ENCODE results near the gene CCR7. TPM values are rescaled to one million over a fixed set of nuclear protein-coding genes. Genes with fewer than 3 reads are reported as not detected.

CCR7 gene
- polyA plus RNA-seq, 1 of the 3 experiments (the other 2 are of a cell fraction) = not detected

- Histone ChIP-seq H3K36me3 (replicated peaks in 1 of 2; ENCODE audit: control insufficient read depth in 1 of 2, insufficient read depth in 2 of 2, low read length in 1 of 2) (no peaks in the 10 kb centered on the region), H3F3A (replicated peaks; ENCODE audit: insufficient read depth) (peaks cover 17% of the 10 kb centered on the region), H3K79me2 (ENCODE audit: insufficient read depth) (no peaks in the 10 kb centered on the region), H4K20me1 (ENCODE audit: insufficient read depth) (no peaks in the 10 kb centered on the region), H3K27me3 (ENCODE audit: insufficient read depth) (no peaks in the 10 kb centered on the region), H3K4me3 (ENCODE audit: low read depth in 2 of 2, low read length in 1 of 2) (no peak overlapping the region), H3K9ac (no peak overlapping the region), H3K9me3 (no peaks in the 10 kb centered on the region), H3K4me2 (no peak overlapping the region), H2AFZ (ENCODE audit: low read depth) (no peak overlapping the region), H3K27ac (ENCODE audit: low read depth in 2 of 2, low read length in 1 of 2) (no peak overlapping the region; a peak in 1 of 4 replicates), H3K9me2 (no peaks in the 10 kb centered on the region), H3K4me1 (ENCODE audit: control insufficient read depth in 1 of 2, insufficient read depth in 2 of 2, low read depth in 1 of 2, low read length in 1 of 2) (peaks cover 15 to 80% of the 10 kb centered on the region in 2 experiments; a peak in 3 of 4 replicates)
- 84% methylated on average over 19 of the region's 19 CpGs for whole genome bisulfite sequencing (ENCODE audit: low lambda C conversion rate)
- ChIA-PET CTCF (interaction anchor here (1.2 to 16.9 kb wide), 5 partner anchors 16 to 527 kb away, joined by 3 to 381 read pairs (median 191); partner anchors contain the start of genes GJD3 and IGFBP4), POLR2A (interaction anchor here (1.0 kb wide), 1 partner anchor 11 kb away, joined by 3 read pairs; no protein-coding TSS in a partner anchor)
- TF ChIP-seq USF2 (IDR thresholded peaks at IDR 0.05; ENCODE audit: borderline replicate concordance, low read depth, low read length) (no peak), PBX3 (IDR thresholded peaks at IDR 0.05) (no peak)
- DNase-seq = no peak
These were observed 11.4 kb downstream of the CCR7 start for GRCh38 chr17:40553694-40554534.

GRCh38 chr17:40552806-40553693 lies 12.2 kb downstream of the CCR7 start:
- Histone ChIP-seq H4K20me1 (ENCODE audit: insufficient read depth) (no peaks in the 10 kb centered on the region), H3F3A (replicated peaks; ENCODE audit: insufficient read depth) (peaks cover 17% of the 10 kb centered on the region), H3K36me3 (replicated peaks in 1 of 2; ENCODE audit: control insufficient read depth in 1 of 2, insufficient read depth in 2 of 2, low read length in 1 of 2) (no peaks in the 10 kb centered on the region), H3K4me1 (ENCODE audit: control insufficient read depth in 1 of 2, insufficient read depth in 2 of 2, low read depth in 1 of 2, low read length in 1 of 2) (peaks cover 15 to 78% of the 10 kb centered on the region in 2 experiments; a peak in 3 of 4 replicates), H3K4me2 (no peak overlapping the region), H3K9me2 (no peaks in the 10 kb centered on the region), H3K27ac (ENCODE audit: low read depth in 2 of 2, low read length in 1 of 2) (peak overlapping the region in 1 of 2 experiments; percentile 83; a peak in 3 of 4 replicates), H3K4me3 (ENCODE audit: low read depth in 2 of 2, low read length in 1 of 2) (no peak overlapping the region), H3K27me3 (ENCODE audit: insufficient read depth) (no peaks in the 10 kb centered on the region), H2AFZ (ENCODE audit: low read depth) (no peak overlapping the region), H3K9me3 (no peaks in the 10 kb centered on the region), H3K9ac (no peak overlapping the region), H3K79me2 (ENCODE audit: insufficient read depth) (no peaks in the 10 kb centered on the region)
- CTCF ChIA-PET = interaction anchor here (6.2 to 16.9 kb wide), 4 partner anchors 6 to 194 kb away, joined by 71 to 381 read pairs (median 196); partner anchors contain the start of genes GJD3 and IGFBP4
- no peak for TF ChIP-seq REST (IDR thresholded peaks at IDR 0.05; ENCODE audit: low read depth, low read length)
- TF ChIP-seq MAX (IDR thresholded peaks at IDR 0.05; ENCODE audit: low read depth) = no peak
- TF ChIP-seq FOSL2 (IDR thresholded peaks at IDR 0.05; ENCODE audit: borderline replicate concordance, low read depth) = no peak
- no peak for TF ChIP-seq TCF12 (IDR thresholded peaks at IDR 0.05)
- TF ChIP-seq FOXM1 (IDR thresholded peaks at IDR 0.05; ENCODE audit: low read depth) = no peak
- no peak for TF ChIP-seq SMC3 (IDR thresholded peaks at IDR 0.05; ENCODE audit: low read depth, low read length)
- no peak for TF ChIP-seq POLR2AphosphoS5 (IDR thresholded peaks at IDR 0.05; ENCODE audit: low read depth, low read length)
- TF ChIP-seq USF2 (IDR thresholded peaks at IDR 0.05; ENCODE audit: borderline replicate concordance, low read depth, low read length) = no peak
- no peak for TF ChIP-seq RAD21 (IDR thresholded peaks at IDR 0.05; ENCODE audit: low read length)
- no peak for TF ChIP-seq ELF1 (IDR thresholded peaks at IDR 0.05)
- TF ChIP-seq CHD2 (IDR thresholded peaks at IDR 0.05; ENCODE audit: low read length, partially characterized antibody) = no peak
- 79% methylated on average over 12 of the region's 12 CpGs for WGBS (ENCODE audit: low lambda C conversion rate)
- POLR2A ChIA-PET = interaction anchor here (1.0 to 1.4 kb wide), 2 partner anchors 10 kb away, joined by 3 to 4 read pairs; no protein-coding TSS in a partner anchor
- DNase-seq = no peak

Data from SK-N-SH (cell line).